Esophagus muscularis mucosa (tissue), 4 donors: Measurements from ENCODE around the gene TPSAB1.
"Not testable (repeated sequence)": the region's sequence is repeated elsewhere in the genome, so short reads cannot be mapped to it uniquely, and the experiment has no call there.

Source experiments
- CTCF ChIP-seq, 3 experiments: fragments of 200-600 bp in 2 of 3; fragments of 450-650 bp in 1 of 3; sonication (generic) in 2 of 3; IDR thresholded peaks; one replicate each; pipeline ENCODE4 v1.5.1; 2017 to 2019; ENCODE audit warnings: antibody characterized with exemption in 3 of 3, mild to moderate bottlenecking in 2 of 3, moderate library complexity in 1 of 3
- EP300 ChIP-seq: sonication (generic); formaldehyde crosslinking; IDR thresholded peaks from one replicate; pipeline ENCODE4 v1.6.1; 2017; ENCODE audit warnings: antibody characterized with exemption
- POLR2A ChIP-seq: fragments of 450-650 bp; IDR thresholded peaks from one replicate; pipeline ENCODE4 v1.6.1; 2017; ENCODE audit warnings: antibody characterized with exemption, moderate library complexity, mild to moderate bottlenecking, low read depth
- POLR2AphosphoS5 ChIP-seq, 2 donors: sonication (generic); formaldehyde crosslinking; IDR thresholded peaks; one replicate each; pipeline ENCODE4 v1.6.1; 2017; ENCODE audit warnings: antibody characterized with exemption in 2 of 2

GRCh38 chr16:1228227-1228626 is 12.3 kb upstream of the TPSAB1 start:
- not testable (repeated sequence) for TF ChIP-seq POLR2AphosphoS5 (IDR thresholded peaks at IDR 0.05); POLR2A; CTCF (IDR thresholded peaks at IDR 0.05); EP300
